Measurements from ENCODE around the gene POMT2.

- TF ChIP-seq POLR2A (IDR thresholded peaks at IDR 0.05; ENCODE audit: low read depth, low read length) (no peak), TAF1 (IDR thresholded peaks at IDR 0.05; ENCODE audit: borderline replicate concordance, low read depth, low read length) (no peak)
Measured at GRCh38 chr14:77290705-77291104, 30.0 kb downstream of the POMT2 start.

Measured in GM12892 (cell line).